Measurements from ENCODE around the gene SYCN. TPM values are rescaled to one million over a fixed set of nuclear protein-coding genes. Genes with fewer than 3 reads are reported as not detected.

SYCN gene
- total RNA-seq, 1 donor from 2014 or later: not detected

GRCh38 chr19:39192846-39193245 is 11.2 kb downstream of the SYCN start:
- H3K9me3 Mint-ChIP-seq (ENCODE audit: unreplicated experiment): peaks cover 12% of the 10 kb centered on the region
- TF ChIP-seq CTCF (IDR thresholded peaks at IDR 0.05; ENCODE audit: partially characterized antibody, unreplicated experiment): no peak
- no peak overlapping the region for H3K27ac Mint-ChIP-seq (ENCODE audit: unreplicated experiment)
- no peak overlapping the region for H3K4me3 Mint-ChIP-seq (ENCODE audit: unreplicated experiment)
- DNase-seq: no peak
- H3K27me3 Mint-ChIP-seq (ENCODE audit: unreplicated experiment): peaks cover 11% of the 10 kb centered on the region
- H3K4me1 Mint-ChIP-seq (ENCODE audit: low read depth, unreplicated experiment): peaks cover 7% of the 10 kb centered on the region
- H3K36me3 Mint-ChIP-seq (ENCODE audit: unreplicated experiment): no peaks in the 10 kb centered on the region

GRCh38 chr19:39190768-39191167 is 13.3 kb downstream of the SYCN start:
- DNase-seq: no peak
- Mint-ChIP-seq H3K9me3 (ENCODE audit: unreplicated experiment) (peaks cover 6% of the 10 kb centered on the region), H3K36me3 (ENCODE audit: unreplicated experiment) (no peaks in the 10 kb centered on the region), H3K4me3 (ENCODE audit: unreplicated experiment) (no peak overlapping the region), H3K27ac (ENCODE audit: unreplicated experiment) (no peak overlapping the region), H3K27me3 (ENCODE audit: unreplicated experiment) (peaks cover 6% of the 10 kb centered on the region), H3K4me1 (ENCODE audit: low read depth, unreplicated experiment) (peaks cover 5% of the 10 kb centered on the region)
- TF ChIP-seq CTCF (IDR thresholded peaks at IDR 0.05; ENCODE audit: partially characterized antibody, unreplicated experiment): no peak

GRCh38 chr19:39188960-39189359 is 15.1 kb downstream of the SYCN start:
- Mint-ChIP-seq H3K4me3 (ENCODE audit: unreplicated experiment) (peak overlapping the region; percentile 49), H3K9me3 (ENCODE audit: unreplicated experiment) (no peaks in the 10 kb centered on the region), H3K27me3 (ENCODE audit: unreplicated experiment) (peaks cover 4% of the 10 kb centered on the region), H3K4me1 (ENCODE audit: low read depth, unreplicated experiment) (peaks cover 6% of the 10 kb centered on the region), H3K27ac (ENCODE audit: unreplicated experiment) (no peak overlapping the region), H3K36me3 (ENCODE audit: unreplicated experiment) (no peaks in the 10 kb centered on the region)
- DNase-seq: no peak
- no peak for TF ChIP-seq CTCF (IDR thresholded peaks at IDR 0.05; ENCODE audit: partially characterized antibody, unreplicated experiment)

- TF ChIP-seq CTCF (IDR thresholded peaks at IDR 0.05; ENCODE audit: partially characterized antibody, unreplicated experiment): peak; percentile 56
- no peaks in the 10 kb centered on the region for H3K9me3 Mint-ChIP-seq (ENCODE audit: unreplicated experiment)
- H3K27ac Mint-ChIP-seq (ENCODE audit: unreplicated experiment): no peak overlapping the region
- no peak for DNase-seq
- H3K4me1 Mint-ChIP-seq (ENCODE audit: low read depth, unreplicated experiment): peaks cover 6% of the 10 kb centered on the region
- peaks cover 2% of the 10 kb centered on the region for H3K27me3 Mint-ChIP-seq (ENCODE audit: unreplicated experiment)
- no peaks in the 10 kb centered on the region for H3K36me3 Mint-ChIP-seq (ENCODE audit: unreplicated experiment)
- no peak overlapping the region for H3K4me3 Mint-ChIP-seq (ENCODE audit: unreplicated experiment)
Measured at GRCh38 chr19:39187552-39187943, 16.5 kb downstream of the SYCN start.

- no peak overlapping the region for H3K4me3 Mint-ChIP-seq (ENCODE audit: unreplicated experiment)
- H3K4me1 Mint-ChIP-seq (ENCODE audit: low read depth, unreplicated experiment): peaks cover 6% of the 10 kb centered on the region
- no peak overlapping the region for H3K27ac Mint-ChIP-seq (ENCODE audit: unreplicated experiment)
- peaks cover 4% of the 10 kb centered on the region for H3K27me3 Mint-ChIP-seq (ENCODE audit: unreplicated experiment)
- no peaks in the 10 kb centered on the region for H3K9me3 Mint-ChIP-seq (ENCODE audit: unreplicated experiment)
- no peak for TF ChIP-seq CTCF (IDR thresholded peaks at IDR 0.05; ENCODE audit: partially characterized antibody, unreplicated experiment)
- no peaks in the 10 kb centered on the region for H3K36me3 Mint-ChIP-seq (ENCODE audit: unreplicated experiment)
- DNase-seq: no peak
Measured at GRCh38 chr19:39186391-39186790, 17.7 kb downstream of the SYCN start.
